Activated naive CD4-positive, alpha-beta T cell treated with anti-CD3 and anti-CD28 coated beads for 36 hours (primary cell): ENCODE measurements around the gene RPS8. TPM values are rescaled to one million over a fixed set of nuclear protein-coding genes. Genes with fewer than 3 reads are reported as not detected.
"Not testable (repeated sequence)": the region's sequence is repeated elsewhere in the genome, so short reads cannot be mapped to it uniquely, and the experiment has no call there.

Experiments used
- CTCF ChIA-PET: fragments of 350-600 bp; sonication (Branson Sonifier 250); formaldehyde crosslinking; loops from one replicate; lab custom pipeline; 2021; ENCODE audit warnings: antibody characterized with exemption; lab: Charles Lee
- DNase-seq: peaks from one replicate; pipeline ENCODE4 v3.0.0-alpha.2; 2020
- H3K27ac Mint-ChIP-seq: one replicate; pipeline ENCODE4 v1.8.0; 2021; ENCODE audit warnings: mild to moderate bottlenecking, mixed read lengths
- H3K27me3 Mint-ChIP-seq: one replicate; pipeline ENCODE4 v1.8.0; 2021; ENCODE audit warnings: low read depth, mixed read lengths
- H3K36me3 Mint-ChIP-seq: one replicate; pipeline ENCODE4 v1.8.0; 2021; ENCODE audit warnings: low read depth, mixed read lengths
- H3K4me1 Mint-ChIP-seq: one replicate; pipeline ENCODE4 v1.8.0; 2021; ENCODE audit warnings: low read depth, mixed read lengths
- H3K4me3 Mint-ChIP-seq: one replicate; pipeline ENCODE4 v1.8.0; 2021; ENCODE audit warnings: mild to moderate bottlenecking, moderate library complexity, mixed read lengths
- H3K9me3 Mint-ChIP-seq: one replicate; pipeline ENCODE4 v1.8.0; 2021; ENCODE audit warnings: mixed read lengths
- intact Hi-C: fragments of 100-400 bp; cut with micrococcal nuclease; formaldehyde crosslinking; loops from one replicate; pipeline ENCODE4 v1.15.1; 2023
- total RNA-seq, 2 experiments: library from RNA; stranded (reverse); gene quantifications; one replicate each; pipeline ENCODE4 v1.2.3, GENCODE V29; 2021

The RPS8 gene
- total RNA-seq, 2 experiments from 2014 or later, result 3,619 to 3,772 TPM

DNA sequence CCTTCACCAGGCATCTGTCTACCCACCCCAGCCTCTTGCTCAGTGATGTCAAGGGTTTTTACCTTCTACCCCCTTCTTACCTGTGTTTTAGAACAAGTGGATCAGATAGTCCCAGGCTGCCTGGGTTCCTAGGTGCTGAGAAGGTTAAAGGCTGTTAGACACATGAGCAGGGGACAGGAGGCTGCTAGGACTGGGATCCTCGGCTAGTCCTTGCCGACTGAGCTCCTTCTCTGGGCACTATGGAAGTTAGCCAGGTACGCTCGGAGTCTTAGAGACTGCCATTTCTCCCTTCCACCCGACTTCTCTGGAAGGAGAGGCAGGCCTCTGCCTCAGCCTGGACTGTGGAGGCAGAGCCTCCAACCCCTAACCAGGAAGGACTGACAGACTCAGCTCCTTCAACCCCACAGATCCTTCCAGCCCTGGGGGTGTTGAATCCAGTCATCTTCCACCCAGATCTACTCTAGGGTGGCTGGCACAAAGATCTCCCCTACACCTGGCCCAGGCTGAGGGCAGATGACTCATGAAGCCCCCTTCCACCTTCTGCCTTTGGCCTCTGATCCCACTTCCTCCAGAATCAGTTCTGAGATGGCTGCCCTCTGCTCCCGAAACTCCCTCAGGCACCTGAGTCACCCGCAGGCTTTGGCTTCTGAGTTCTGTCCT lies 31.5 kb downstream of the RPS8 start, which contains the start of gene DYNLT4:
DYNLT4 (minus strand) TSS at position 648 of the 660 bp plus-strand sequence. CDS start 683 bp downstream, outside the sequence.
- intact Hi-C loops, result loop anchor here (1.0 to 10.0 kb wide), 4 partner anchors 68 to 880 kb away; partner anchors contain the start of genes GPBP1L1, KIF2C, NASP and RNU5D-1
- H3K27me3 Mint-ChIP-seq, result no peaks in the 10 kb centered on the region
- H3K4me1 Mint-ChIP-seq, result peaks cover 93% of the 10 kb centered on the region
- H3K4me3 Mint-ChIP-seq, result peak within 1 kb of the TSS; percentile 76
- peaks cover 54% of the 10 kb centered on the region for H3K36me3 Mint-ChIP-seq
- no peak for DNase-seq
- CTCF ChIA-PET, result interaction anchor here (0.7 to 1.0 kb wide), 3 partner anchors 12 to 17 kb away, joined by 3 to 6 read pairs (median 5); no protein-coding TSS in a partner anchor
- no peaks in the 10 kb centered on the region for H3K9me3 Mint-ChIP-seq
- H3K27ac Mint-ChIP-seq, result peak within 1 kb of the TSS; percentile 100

GRCh38 chr1:44807364-44808062 lies 32.2 kb downstream of the RPS8 start:
- CTCF ChIA-PET, result interaction anchor here (0.7 to 2.8 kb wide), 8 partner anchors 7 to 78 kb away, joined by 3 to 17 read pairs (median 7); partner anchors contain the start of gene PLK3
- no peaks in the 10 kb centered on the region for H3K27me3 Mint-ChIP-seq
- peak; percentile 97 for DNase-seq
- peak overlapping the region; percentile 76 for H3K4me3 Mint-ChIP-seq
- H3K36me3 Mint-ChIP-seq, result peaks cover 52% of the 10 kb centered on the region
- peak overlapping the region; percentile 100 for H3K27ac Mint-ChIP-seq
- peaks cover 93% of the 10 kb centered on the region for H3K4me1 Mint-ChIP-seq
- H3K9me3 Mint-ChIP-seq, result no peaks in the 10 kb centered on the region
- intact Hi-C loops, result loop anchor here (1.0 to 10.0 kb wide), 4 partner anchors 68 to 879 kb away; partner anchors contain the start of genes GPBP1L1, KIF2C, NASP and RNU5D-1

GRCh38 chr1:44808063-44808937 lies 33.0 kb downstream of the RPS8 start, which contains the start of gene BTBD19:
Gene BTBD19, plus strand, starts transcription at chr1:44808523. Its CDS starts 298 bp downstream, at chr1:44808821.
- intact Hi-C loops, result loop anchor here (10.0 kb wide), 1 partner anchor 777 kb away; the partner anchor contains the start of gene NASP
- H3K4me1 Mint-ChIP-seq, result peaks cover 88% of the 10 kb centered on the region

GRCh38 chr1:44808938-44809917 lies 33.9 kb downstream of the RPS8 start:
- CTCF ChIA-PET, result interaction anchor here (0.7 to 2.8 kb wide), 18 partner anchors 8 to 494 kb away, joined by 3 to 17 read pairs (median 4); partner anchors contain the start of genes BEST4, HECTD3 and PLK3
- peak overlapping the region; percentile 100 for H3K27ac Mint-ChIP-seq
- H3K4me3 Mint-ChIP-seq, result peak overlapping the region; percentile 76
- peaks cover 82% of the 10 kb centered on the region for H3K4me1 Mint-ChIP-seq
- H3K9me3 Mint-ChIP-seq, result no peaks in the 10 kb centered on the region
- intact Hi-C loops, result loop anchor here (1.0 to 10.0 kb wide), 4 partner anchors 8 to 776 kb away; partner anchors contain the start of gene NASP
- H3K27me3 Mint-ChIP-seq, result no peaks in the 10 kb centered on the region
- H3K36me3 Mint-ChIP-seq, result peaks cover 42% of the 10 kb centered on the region
- peak; percentile 96 for DNase-seq

More at GRCh38 chr1:44808063-44808937, 33.0 kb downstream of the RPS8 start, which contains the start of gene BTBD19:
- CTCF ChIA-PET, result interaction anchor here (0.8 to 2.8 kb wide), 14 partner anchors 8 to 495 kb away, joined by 3 to 17 read pairs (median 5); partner anchors contain the start of genes HECTD3 and PLK3
- H3K36me3 Mint-ChIP-seq, result peaks cover 45% of the 10 kb centered on the region
- peak within 1 kb of the TSS; percentile 76 for H3K4me3 Mint-ChIP-seq
- no peaks in the 10 kb centered on the region for H3K27me3 Mint-ChIP-seq
- H3K9me3 Mint-ChIP-seq, result no peaks in the 10 kb centered on the region
- H3K27ac Mint-ChIP-seq, result peak within 1 kb of the TSS; percentile 100
- peak; percentile 94 for DNase-seq

- Mint-ChIP-seq H3K27me3 (no peaks in the 10 kb centered on the region), H3K4me1 (peaks cover 81% of the 10 kb centered on the region), H3K9me3 (no peaks in the 10 kb centered on the region), H3K36me3 (peaks cover 39% of the 10 kb centered on the region), H3K4me3 (peak overlapping the region; percentile 76), H3K27ac (peak overlapping the region; percentile 100)
- peak; percentile 67 for DNase-seq
- intact Hi-C loops, result no loop called here
- CTCF ChIA-PET, result interaction anchor here (0.7 to 2.8 kb wide), 9 partner anchors 9 to 80 kb away, joined by 3 to 17 read pairs (median 5); partner anchors contain the start of genes BEST4 and PLK3
Observed at GRCh38 chr1:44810101-44810761, 34.9 kb downstream of the RPS8 start.

DNA sequence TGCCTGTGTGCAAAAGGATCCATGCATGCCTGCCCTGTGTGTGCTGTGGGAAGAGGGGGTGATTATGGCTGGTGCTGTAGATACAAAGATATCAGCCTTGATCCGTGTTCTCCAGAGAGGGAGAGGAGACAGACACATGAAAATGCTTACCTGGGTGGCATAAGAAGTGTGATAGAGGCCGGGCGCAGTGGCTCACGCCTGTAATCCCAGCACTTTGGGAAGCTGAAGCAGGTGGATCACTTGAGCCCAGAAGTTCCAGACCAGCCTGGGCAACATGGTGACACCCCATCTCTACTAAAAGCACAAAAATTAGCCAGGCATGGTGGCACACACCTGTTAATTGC lies 35.4 kb downstream of the RPS8 start:
- DNase-seq, H3K9me3 Mint-ChIP-seq, H3K27me3 Mint-ChIP-seq, intact Hi-C loops: not testable (repeated sequence)
- Mint-ChIP-seq H3K36me3 (peaks cover 39% of the 10 kb centered on the region), H3K4me3 (peak overlapping the region; percentile 76), H3K4me1 (peaks cover 78% of the 10 kb centered on the region), H3K27ac (peak overlapping the region; percentile 100)
- CTCF ChIA-PET, result interaction anchor here (1.0 kb wide), 1 partner anchor 11 kb away, joined by 3 read pairs; the partner anchor contains the start of gene PLK3

DNA sequence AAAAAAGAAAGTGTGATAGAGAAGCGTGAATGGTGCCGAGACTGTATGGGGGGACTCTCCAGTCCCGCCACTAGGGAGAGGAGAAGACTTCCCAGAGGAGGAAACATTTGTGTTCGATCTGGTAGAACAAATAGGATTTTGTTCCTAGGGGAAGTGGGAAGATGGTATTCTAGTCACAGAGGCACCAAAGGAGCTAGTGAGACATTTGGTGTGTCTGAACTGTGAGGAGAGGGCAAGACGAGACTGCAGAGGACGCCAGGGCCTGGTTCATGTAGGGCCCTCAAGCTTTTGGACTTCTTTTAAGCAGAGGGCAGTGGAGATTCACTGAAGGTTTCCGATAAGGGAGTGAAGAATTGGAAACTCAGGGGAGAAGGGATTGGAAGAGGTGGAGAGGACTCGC lies 35.9 kb downstream of the RPS8 start:
- CTCF ChIA-PET, result interaction anchor here (1.0 to 1.1 kb wide), 2 partner anchors 11 to 201 kb away, joined by 3 read pairs; partner anchors contain the start of genes PLK3 and UROD
- intact Hi-C loops, result no loop called here
- H3K9me3 Mint-ChIP-seq, result no peaks in the 10 kb centered on the region
- peaks cover 76% of the 10 kb centered on the region for H3K4me1 Mint-ChIP-seq
- H3K27me3 Mint-ChIP-seq, result no peaks in the 10 kb centered on the region
- DNase-seq, result no peak
- peak overlapping the region; percentile 76 for H3K4me3 Mint-ChIP-seq
- H3K27ac Mint-ChIP-seq, result peak overlapping the region; percentile 100
- peaks cover 41% of the 10 kb centered on the region for H3K36me3 Mint-ChIP-seq

- Mint-ChIP-seq H3K9me3 (no peaks in the 10 kb centered on the region), H3K4me3 (peak overlapping the region; percentile 34), H3K4me1 (peaks cover 64% of the 10 kb centered on the region), H3K36me3 (peaks cover 33% of the 10 kb centered on the region), H3K27me3 (no peaks in the 10 kb centered on the region), H3K27ac (peak overlapping the region; percentile 100)
- intact Hi-C loops, result no loop called here
- DNase-seq, result no peak
- CTCF ChIA-PET, result interaction anchor here (0.6 to 3.1 kb wide), 7 partner anchors 13 to 91 kb away, joined by 3 to 12 read pairs (median 3); partner anchors contain the start of genes BEST4, PLK3 and RPS8
Observed at GRCh38 chr1:44812822-44813543, 37.6 kb downstream of the RPS8 start.

GRCh38 chr1:44815926-44816325 lies 40.6 kb downstream of the RPS8 start:
- Mint-ChIP-seq H3K27ac (peak overlapping the region; percentile 91), H3K4me1 (peaks cover 54% of the 10 kb centered on the region), H3K36me3 (peaks cover 25% of the 10 kb centered on the region)
- intact Hi-C loops, DNase-seq, H3K4me3 Mint-ChIP-seq, H3K9me3 Mint-ChIP-seq, H3K27me3 Mint-ChIP-seq: not testable (repeated sequence)
- CTCF ChIA-PET, result interaction anchor here (0.8 to 1.3 kb wide), 2 partner anchors 23 to 28 kb away, joined by 3 to 5 read pairs; partner anchors contain the start of gene BEST4
